VCaP (cell line): ENCODE results near the gene CABYR.
"Not testable (repeated sequence)": the region's sequence is repeated elsewhere in the genome, so short reads cannot be mapped to it uniquely, and the experiment has no call there.

ENCODE experiments used
- H3K27ac ChIP-seq: fragments of 450-650 bp; 2 replicates; pipeline ENCODE4 v1.5.1; 2017
- TF ChIP-seq, protein P1 (sequence below): fragments of 450-650 bp; conservative IDR thresholded peaks from 2 replicates; pipeline ENCODE4 v1.5.1; 2017; ENCODE audit warnings: mild to moderate bottlenecking, moderate library complexity

Gene CABYR

DNA sequence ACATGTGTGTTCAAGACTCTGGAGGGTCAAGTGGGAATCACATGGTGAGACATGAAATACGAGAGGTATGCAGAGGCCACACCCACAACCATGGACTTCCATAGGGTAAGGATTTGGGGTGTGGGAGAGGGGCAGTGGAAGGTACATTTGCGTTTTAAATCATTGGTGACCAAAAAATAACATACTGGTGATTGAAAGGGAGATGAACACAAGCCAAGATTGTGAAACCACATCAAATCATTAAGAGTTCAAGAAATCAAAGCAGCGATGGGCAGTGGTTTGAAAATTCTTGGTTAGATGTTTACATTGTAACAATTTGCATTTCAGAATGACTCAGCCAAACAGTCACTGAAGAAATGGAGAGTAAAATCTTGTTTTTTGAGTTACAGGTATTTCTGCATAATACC lies 1.9 kb upstream of the CABYR start:
- TF ChIP-seq, protein P1, sequence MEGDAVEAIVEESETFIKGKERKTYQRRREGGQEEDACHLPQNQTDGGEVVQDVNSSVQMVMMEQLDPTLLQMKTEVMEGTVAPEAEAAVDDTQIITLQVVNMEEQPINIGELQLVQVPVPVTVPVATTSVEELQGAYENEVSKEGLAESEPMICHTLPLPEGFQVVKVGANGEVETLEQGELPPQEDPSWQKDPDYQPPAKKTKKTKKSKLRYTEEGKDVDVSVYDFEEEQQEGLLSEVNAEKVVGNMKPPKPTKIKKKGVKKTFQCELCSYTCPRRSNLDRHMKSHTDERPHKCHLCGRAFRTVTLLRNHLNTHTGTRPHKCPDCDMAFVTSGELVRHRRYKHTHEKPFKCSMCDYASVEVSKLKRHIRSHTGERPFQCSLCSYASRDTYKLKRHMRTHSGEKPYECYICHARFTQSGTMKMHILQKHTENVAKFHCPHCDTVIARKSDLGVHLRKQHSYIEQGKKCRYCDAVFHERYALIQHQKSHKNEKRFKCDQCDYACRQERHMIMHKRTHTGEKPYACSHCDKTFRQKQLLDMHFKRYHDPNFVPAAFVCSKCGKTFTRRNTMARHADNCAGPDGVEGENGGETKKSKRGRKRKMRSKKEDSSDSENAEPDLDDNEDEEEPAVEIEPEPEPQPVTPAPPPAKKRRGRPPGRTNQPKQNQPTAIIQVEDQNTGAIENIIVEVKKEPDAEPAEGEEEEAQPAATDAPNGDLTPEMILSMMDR: no peak
- H3K27ac ChIP-seq: no peak overlapping the region

DNA sequence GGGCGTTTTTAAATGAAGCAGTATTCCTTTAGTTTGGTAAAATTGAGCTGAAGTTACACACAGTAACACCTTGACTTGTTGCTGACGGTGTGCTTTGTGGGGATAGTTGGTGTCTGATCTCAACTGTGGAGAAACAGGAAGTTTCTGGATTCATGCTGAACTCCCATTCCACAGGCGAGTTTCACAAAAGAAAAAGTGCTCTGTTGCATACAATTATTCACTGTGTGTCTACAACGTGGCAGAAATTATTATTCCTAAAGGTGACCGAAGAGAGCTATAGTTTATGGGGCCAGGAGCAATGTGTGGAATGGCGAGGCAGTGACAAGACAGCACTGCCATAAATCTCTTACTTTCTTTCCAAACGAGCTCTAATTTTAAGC lies 463 bp upstream of the CABYR start:
- peak overlapping the region; percentile 62 for H3K27ac ChIP-seq
- TF ChIP-seq, protein P1: no peak

DNA sequence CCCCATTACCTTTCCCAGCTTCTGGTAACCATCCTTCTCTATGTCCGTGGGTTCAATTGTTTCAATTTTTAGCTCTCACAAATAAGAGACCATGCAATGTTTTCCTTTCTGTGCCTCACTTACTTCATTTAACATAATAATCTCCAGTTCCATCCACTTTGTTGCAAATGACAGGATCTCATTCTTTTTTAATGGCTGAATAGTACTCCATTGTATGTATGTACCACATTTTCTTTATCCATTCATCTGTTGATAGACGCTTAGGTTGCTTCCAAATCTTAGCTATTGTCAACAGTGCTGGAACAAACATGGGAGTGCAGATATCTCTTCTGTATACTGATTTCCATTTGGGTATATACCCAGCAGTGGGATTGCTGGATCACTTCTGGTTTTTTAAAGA lies 1.8 kb downstream of the CABYR start:
- H3K27ac ChIP-seq: no peak overlapping the region
- TF ChIP-seq, protein P1: no peak

DNA sequence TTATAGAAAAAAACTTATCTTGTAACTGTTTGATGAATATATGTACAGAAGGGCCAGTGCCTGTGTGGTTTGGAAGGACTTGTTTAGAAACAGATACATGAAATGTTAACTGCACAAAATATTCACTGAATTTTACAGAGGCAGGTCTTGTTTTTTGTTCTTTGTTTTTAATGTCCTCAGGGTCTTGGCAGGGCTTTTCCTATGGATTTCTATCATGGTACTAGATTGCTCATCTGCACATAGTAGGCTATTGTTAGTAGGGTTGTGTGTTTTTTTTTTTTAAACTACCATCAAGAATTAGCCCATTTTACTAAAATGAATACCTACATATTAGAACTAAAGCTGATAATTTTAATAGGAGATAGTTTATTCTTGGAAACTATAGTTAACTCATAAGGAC lies 3.5 kb downstream of the CABYR start:
- H3K27ac ChIP-seq: no peak overlapping the region
- TF ChIP-seq, protein P1: no peak

DNA sequence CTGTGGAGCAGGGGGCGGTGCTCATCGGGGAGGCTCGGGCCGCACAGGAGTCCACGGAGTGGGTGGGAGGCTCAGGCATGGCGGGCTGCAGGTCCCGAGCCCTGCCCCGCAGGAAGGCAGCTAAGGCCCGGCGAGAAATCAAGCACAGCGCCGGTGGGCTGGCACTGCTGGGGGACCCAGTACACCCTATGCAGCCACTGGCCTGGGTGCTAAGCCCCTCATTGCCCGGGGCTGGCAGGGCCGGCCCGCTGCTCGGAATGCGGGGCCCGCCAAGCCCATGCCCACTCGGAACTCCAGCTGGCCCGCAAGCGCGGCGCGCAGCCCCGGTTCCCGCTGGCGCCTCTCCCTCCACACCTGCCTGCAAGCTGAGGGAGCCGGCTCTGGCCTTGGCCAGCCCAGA lies 10.7 kb downstream of the CABYR start:
- not testable (repeated sequence) for H3K27ac ChIP-seq

DNA sequence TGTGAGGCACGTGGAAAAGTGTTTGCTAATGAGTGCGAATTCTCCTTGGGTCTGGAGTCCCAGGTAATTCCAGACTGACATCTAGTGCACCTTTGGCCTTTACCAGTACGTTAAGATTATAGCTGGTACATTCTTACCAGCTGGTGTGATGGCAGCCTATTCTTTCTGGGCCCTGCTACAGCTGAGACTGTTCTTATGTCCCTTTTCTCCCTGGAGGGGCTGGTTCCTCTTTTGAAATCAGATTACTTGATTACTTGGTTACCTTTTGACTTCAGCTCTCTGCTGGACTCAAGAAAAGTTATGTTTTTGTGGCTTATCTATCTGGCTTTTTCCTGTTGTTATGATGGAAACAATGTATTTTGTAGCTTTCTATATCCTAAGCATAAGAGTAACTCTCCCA lies 14.5 kb downstream of the CABYR start:
- H3K27ac ChIP-seq: no peak overlapping the region
- TF ChIP-seq, protein P1: no peak

DNA sequence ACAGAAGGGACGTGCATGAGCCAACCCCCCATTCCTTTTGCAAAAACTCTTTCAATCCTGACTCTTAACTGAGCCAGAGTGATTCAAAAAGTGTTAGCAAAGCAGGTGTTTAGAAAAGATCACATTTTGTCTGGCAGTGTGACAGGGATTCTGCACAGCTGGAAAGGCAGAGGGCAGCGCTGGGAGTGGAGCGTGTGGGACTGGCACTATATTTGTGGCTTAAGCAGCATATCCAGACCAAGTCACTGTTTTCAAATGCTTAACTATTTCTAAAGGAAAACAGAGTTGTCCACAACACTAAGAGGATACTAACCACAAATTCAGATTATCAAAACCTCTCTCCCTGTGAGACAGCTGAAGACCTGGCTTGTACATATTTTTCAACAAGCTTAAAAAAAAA lies 19.0 kb downstream of the CABYR start:
- TF ChIP-seq, protein P1: no peak
- no peak overlapping the region for H3K27ac ChIP-seq

DNA sequence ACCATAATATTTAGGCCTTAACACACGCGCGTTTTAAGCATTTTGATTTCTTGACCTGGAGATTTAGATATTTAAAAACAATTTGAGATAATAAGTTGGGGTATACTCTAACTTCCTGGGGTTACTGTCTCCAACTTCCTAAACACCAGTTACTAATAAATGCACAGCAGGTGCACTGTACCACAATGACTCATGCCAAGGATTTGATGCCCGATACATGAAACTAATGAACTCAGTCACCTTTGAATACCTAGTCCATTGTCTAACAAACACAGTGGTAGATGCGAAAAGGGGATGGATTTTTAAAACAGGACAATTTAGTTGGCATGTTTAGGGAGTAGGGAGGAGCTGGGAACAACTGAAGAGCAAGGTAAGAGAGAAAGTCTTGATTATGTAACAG lies 21.2 kb downstream of the CABYR start:
- TF ChIP-seq, protein P1: no peak

More for the DNA sequence above, 21.2 kb downstream of the CABYR start:
- no peak overlapping the region for H3K27ac ChIP-seq
